ENCODE results near the gene MRPL4.

The MRPL4 gene

GRCh38 chr19:10289836-10290356 is 37.9 kb downstream of the MRPL4 start, which contains the start of gene ICAM5:
TSS of gene ICAM5 (plus strand) at chr19:10289952. CDS start at chr19:10290044, 92 bp downstream.
- H2BK120ac ChIP-seq (ENCODE audit: low read depth, low read length): no peak within 1 kb of the TSS
- peaks cover 26 to 32% of the 10 kb centered on the region in 2 donors for H3K4me1 ChIP-seq (ENCODE audit: control insufficient read depth in 2 of 2, insufficient read depth in 1 of 2, low read depth in 1 of 2, low read length in 2 of 2)
- peak within 1 kb of the TSS; percentile 33 for H3K9ac ChIP-seq (ENCODE audit: low read depth, low read length, poor library complexity)
- no CpG with 5 or more reads among the region's 45 CpGs for WGBS, 2 donors (ENCODE audit: extremely low coverage in 2 of 2, insufficient read length in 2 of 2, insufficient replicate concordance in 1 of 2)
- peak within 1 kb of the TSS; percentile 85 for H2AK5ac ChIP-seq (ENCODE audit: low read depth, low read length)
- peak within 1 kb of the TSS; percentile 69 for H2BK15ac ChIP-seq (ENCODE audit: low read length)
- H4K91ac ChIP-seq (ENCODE audit: low read depth, low read length, poor library complexity): no peak within 1 kb of the TSS
- peaks cover 0 to 13% of the 10 kb centered on the region in 2 donors for H3K36me3 ChIP-seq (replicated peaks in 1 of 2; ENCODE audit: control insufficient read depth in 2 of 2, insufficient read depth in 2 of 2, low read length in 2 of 2)
- H3K14ac ChIP-seq (ENCODE audit: low read length): no peak within 1 kb of the TSS
- peak within 1 kb of the TSS; percentile 55 to 63 for H3K4me3 ChIP-seq (ENCODE audit: low read length in 2 of 2)
- peak within 1 kb of the TSS; percentile 86 for H3K4ac ChIP-seq (ENCODE audit: low read length)
- H3K79me1 ChIP-seq (ENCODE audit: low read depth, low read length): no peaks in the 10 kb centered on the region
- H3K18ac ChIP-seq (ENCODE audit: low read length): peak within 1 kb of the TSS; percentile 76
- H3K4me2 ChIP-seq (ENCODE audit: insufficient read depth, low read length, poor library complexity, severe bottlenecking): peak within 1 kb of the TSS; percentile 68
- peaks cover 54 to 88% (median 62%) of the 10 kb centered on the region in 3 experiments for H3K27me3 ChIP-seq (ENCODE audit: control insufficient read depth in 3 of 3, insufficient read depth in 3 of 3, low read depth in 1 of 3, low read length in 3 of 3)
- H3K27ac ChIP-seq (replicated peaks; ENCODE audit: low read length): no peak within 1 kb of the TSS
- DNase-seq (ENCODE audit: low spot score): no peak
- peak within 1 kb of the TSS; percentile 26 for H2BK5ac ChIP-seq (ENCODE audit: low read length)
- H2AFZ ChIP-seq (ENCODE audit: low read length): peak within 1 kb of the TSS; percentile 98
- peak within 1 kb of the TSS; percentile 51 for H2BK12ac ChIP-seq (ENCODE audit: low read length)
- peak within 1 kb of the TSS; percentile 52 for H3K23ac ChIP-seq (ENCODE audit: low read depth, low read length, poor library complexity)
- no peak within 1 kb of the TSS for H4K8ac ChIP-seq (ENCODE audit: low read depth, low read length)
- H3K9me3 ChIP-seq (replicated peaks in 1 of 2; ENCODE audit: control insufficient read depth in 2 of 2, insufficient read depth in 1 of 2, low read depth in 1 of 2, low read length in 2 of 2): peaks cover 5 to 15% of the 10 kb centered on the region in 2 donors

GRCh38 chr19:10290357-10290875 is 38.4 kb downstream of the MRPL4 start:
- Histone ChIP-seq H2BK12ac (ENCODE audit: low read length) (peak overlapping the region; percentile 51), H3K36me3 (replicated peaks in 1 of 2; ENCODE audit: control insufficient read depth in 2 of 2, insufficient read depth in 2 of 2, low read length in 2 of 2) (peaks cover 0 to 8% of the 10 kb centered on the region in 2 donors), H3K79me1 (ENCODE audit: low read depth, low read length) (no peaks in the 10 kb centered on the region), H4K8ac (ENCODE audit: low read depth, low read length) (no peak overlapping the region), H3K4me3 (ENCODE audit: low read length in 2 of 2) (peak overlapping the region; percentile 55 to 63), H3K23ac (ENCODE audit: low read depth, low read length, poor library complexity) (peak overlapping the region; percentile 52), H3K4me2 (ENCODE audit: insufficient read depth, low read length, poor library complexity, severe bottlenecking) (peak overlapping the region; percentile 68), H2BK120ac (ENCODE audit: low read depth, low read length) (no peak overlapping the region), H2AK5ac (ENCODE audit: low read depth, low read length) (peak overlapping the region; percentile 85), H3K9me3 (replicated peaks in 1 of 2; ENCODE audit: control insufficient read depth in 2 of 2, insufficient read depth in 1 of 2, low read depth in 1 of 2, low read length in 2 of 2) (peaks cover 5 to 15% of the 10 kb centered on the region in 2 donors), H3K27ac (replicated peaks; ENCODE audit: low read length) (no peak overlapping the region), H3K27me3 (ENCODE audit: control insufficient read depth in 3 of 3, insufficient read depth in 3 of 3, low read depth in 1 of 3, low read length in 3 of 3) (peaks cover 60 to 94% (median 66%) of the 10 kb centered on the region in 3 experiments), H3K14ac (ENCODE audit: low read length) (no peak overlapping the region), H2BK5ac (ENCODE audit: low read length) (peak overlapping the region; percentile 26), H3K4me1 (ENCODE audit: control insufficient read depth in 2 of 2, insufficient read depth in 1 of 2, low read depth in 1 of 2, low read length in 2 of 2) (peaks cover 26 to 32% of the 10 kb centered on the region in 2 donors), H3K9ac (ENCODE audit: low read depth, low read length, poor library complexity) (peak overlapping the region; percentile 9), H2AFZ (ENCODE audit: low read length) (peak overlapping the region; percentile 98), H4K91ac (ENCODE audit: low read depth, low read length, poor library complexity) (no peak overlapping the region), H2BK15ac (ENCODE audit: low read length) (peak overlapping the region; percentile 69), H3K18ac (ENCODE audit: low read length) (peak overlapping the region; percentile 76), H3K4ac (ENCODE audit: low read length) (peak overlapping the region; percentile 86)
- no peak for DNase-seq (ENCODE audit: low spot score)
- WGBS, 2 donors (ENCODE audit: extremely low coverage in 2 of 2, insufficient read length in 2 of 2, insufficient replicate concordance in 1 of 2): no CpG with 5 or more reads among the region's 30 CpGs

GRCh38 chr19:10290876-10291553 is 39.0 kb downstream of the MRPL4 start:
- peaks cover 66 to 98% (median 72%) of the 10 kb centered on the region in 3 experiments for H3K27me3 ChIP-seq (ENCODE audit: control insufficient read depth in 3 of 3, insufficient read depth in 3 of 3, low read depth in 1 of 3, low read length in 3 of 3)
- peaks cover 26 to 34% of the 10 kb centered on the region in 2 donors for H3K4me1 ChIP-seq (ENCODE audit: control insufficient read depth in 2 of 2, insufficient read depth in 1 of 2, low read depth in 1 of 2, low read length in 2 of 2)
- H3K4ac ChIP-seq (ENCODE audit: low read length): no peak overlapping the region
- H3K79me1 ChIP-seq (ENCODE audit: low read depth, low read length): no peaks in the 10 kb centered on the region
- H3K18ac ChIP-seq (ENCODE audit: low read length): peak overlapping the region; percentile 76
- H2BK120ac ChIP-seq (ENCODE audit: low read depth, low read length): no peak overlapping the region
- H2AFZ ChIP-seq (ENCODE audit: low read length): peak overlapping the region; percentile 98
- H4K91ac ChIP-seq (ENCODE audit: low read depth, low read length, poor library complexity): no peak overlapping the region
- WGBS, 2 donors (ENCODE audit: extremely low coverage in 2 of 2, insufficient read length in 2 of 2, insufficient replicate concordance in 1 of 2): no CpG with 5 or more reads among the region's 57 CpGs
- no peak overlapping the region for H3K14ac ChIP-seq (ENCODE audit: low read length)
- peak overlapping the region; percentile 87 for H3K4me2 ChIP-seq (ENCODE audit: insufficient read depth, low read length, poor library complexity, severe bottlenecking)
- peaks cover 5 to 14% of the 10 kb centered on the region in 2 donors for H3K9me3 ChIP-seq (replicated peaks in 1 of 2; ENCODE audit: control insufficient read depth in 2 of 2, insufficient read depth in 1 of 2, low read depth in 1 of 2, low read length in 2 of 2)
- peak overlapping the region; percentile 26 for H2BK5ac ChIP-seq (ENCODE audit: low read length)
- H4K8ac ChIP-seq (ENCODE audit: low read depth, low read length): no peak overlapping the region
- H2BK15ac ChIP-seq (ENCODE audit: low read length): peak overlapping the region; percentile 69
- H2AK5ac ChIP-seq (ENCODE audit: low read depth, low read length): peak overlapping the region; percentile 85
- no peak overlapping the region for H3K27ac ChIP-seq (replicated peaks; ENCODE audit: low read length)
- peaks cover 0 to 2% of the 10 kb centered on the region in 2 donors for H3K36me3 ChIP-seq (replicated peaks in 1 of 2; ENCODE audit: control insufficient read depth in 2 of 2, insufficient read depth in 2 of 2, low read length in 2 of 2)
- H3K9ac ChIP-seq (ENCODE audit: low read depth, low read length, poor library complexity): peak overlapping the region; percentile 61
- peak overlapping the region; percentile 25 to 55 for H3K4me3 ChIP-seq (ENCODE audit: low read length in 2 of 2)
- no peak for DNase-seq (ENCODE audit: low spot score)
- peak overlapping the region; percentile 14 for H2BK12ac ChIP-seq (ENCODE audit: low read length)
- H3K23ac ChIP-seq (ENCODE audit: low read depth, low read length, poor library complexity): peak overlapping the region; percentile 52

Data from neuronal stem cell (in vitro differentiated cells).